NCI-H1694 (cell line): ENCODE measurements around the gene ICOSLG.
"Not testable (repeated sequence)": the region's sequence is repeated elsewhere in the genome, so short reads cannot be mapped to it uniquely, and the experiment has no call there.

Source experiments
- DNase-seq: peaks from one replicate; lab custom pipeline; 2025; lab: John Stamatoyannopoulos, UW

The ICOSLG gene

GRCh38 chr21:44265734-44266270, 25.1 kb upstream of the ICOSLG start:
- no peak for DNase-seq

GRCh38 chr21:44263768-44264167, 23.0 kb upstream of the ICOSLG start:
- no peak for DNase-seq

GRCh38 chr21:44263221-44263760, 22.5 kb upstream of the ICOSLG start:
- DNase-seq = no peak

GRCh38 chr21:44262338-44263056, 21.8 kb upstream of the ICOSLG start:
- DNase-seq = no peak

- DNase-seq = no peak
Measured at GRCh38 chr21:44261675-44262295, 21.0 kb upstream of the ICOSLG start, which contains the start of gene DNMT3L. Gene DNMT3L, minus strand, starts transcription at chr21:44261897. Its CDS starts 638 bp downstream, at chr21:44261259.

GRCh38 chr21:44260791-44261631, 20.3 kb upstream of the ICOSLG start:
- DNase-seq = no peak

GRCh38 chr21:44260066-44260465, 19.3 kb upstream of the ICOSLG start:
- DNase-seq = no peak

GRCh38 chr21:44259082-44259705, 18.5 kb upstream of the ICOSLG start:
- DNase-seq = no peak

GRCh38 chr21:44258056-44258725, 17.4 kb upstream of the ICOSLG start:
- DNase-seq = no peak

GRCh38 chr21:44255511-44255981, 14.8 kb upstream of the ICOSLG start:
- DNase-seq = no peak

GRCh38 chr21:44253832-44254710, 13.3 kb upstream of the ICOSLG start:
- no peak for DNase-seq

- DNase-seq = not testable (repeated sequence)
Measured at GRCh38 chr21:44249204-44250037, 8.7 kb upstream of the ICOSLG start.

- not testable (repeated sequence) for DNase-seq
Measured at GRCh38 chr21:44247904-44248303, 7.2 kb upstream of the ICOSLG start.

- DNase-seq = not testable (repeated sequence)
Measured at GRCh38 chr21:44243980-44244379, 3.2 kb upstream of the ICOSLG start.

- not testable (repeated sequence) for DNase-seq
Measured at GRCh38 chr21:44241281-44241680, 538 bp upstream of the ICOSLG start.

- not testable (repeated sequence) for DNase-seq
Measured at GRCh38 chr21:44240353-44240752, 390 bp downstream of the ICOSLG start.

- DNase-seq = not testable (repeated sequence)
Measured at GRCh38 chr21:44229561-44229960, 11.2 kb downstream of the ICOSLG start.

- DNase-seq = not testable (repeated sequence)
Measured at GRCh38 chr21:44228109-44228508, 12.6 kb downstream of the ICOSLG start.

- DNase-seq = not testable (repeated sequence)
Measured at GRCh38 chr21:44227614-44228013, 13.1 kb downstream of the ICOSLG start.
